SK-N-SH treated with all-trans-retinoic acid at 6 μM for 48 hours (cell line): ENCODE measurements around the gene DOC2B.
"Not testable (repeated sequence)": the region's sequence is repeated elsewhere in the genome, so short reads cannot be mapped to it uniquely, and the experiment has no call there.

Source experiments
- ATAC-seq: fragments of 200-7000 bp; cut with Tn5 transposase; 3 replicates; pipeline ENCODE4 v1.9.1; 2020; ENCODE audit warnings: mild to moderate bottlenecking, moderate library complexity
- ARNTL ChIP-seq: fragments of 450-650 bp; formaldehyde crosslinking; IDR thresholded peaks from 2 replicates; pipeline ENCODE4 v1.5.0; 2020; ENCODE audit warnings: low read depth, mild to moderate bottlenecking, moderate library complexity, borderline replicate concordance
- BACH2 ChIP-seq: fragments of 250-450 bp; sonication (Bioruptor Pico); IDR thresholded peaks from 2 replicates; pipeline ENCODE4 v1.9.0; 2021; ENCODE audit warnings: mild to moderate bottlenecking, borderline replicate concordance
- CSDC2 ChIP-seq: fragments of 250-450 bp; sonication (Bioruptor Pico); IDR thresholded peaks from 2 replicates; pipeline ENCODE4 v1.5.0; 2020; ENCODE audit warnings: mild to moderate bottlenecking, moderate library complexity
- CSRNP3 ChIP-seq: fragments of 250-450 bp; sonication (Bioruptor Pico); IDR thresholded peaks from 2 replicates; pipeline ENCODE4 v1.5.1; 2021; ENCODE audit warnings: mild to moderate bottlenecking, moderate library complexity
- ESRRG ChIP-seq: fragments of 250-450 bp; sonication (Bioruptor Pico); IDR thresholded peaks from 2 replicates; pipeline ENCODE4 v1.6.1; 2021; ENCODE audit warnings: mild to moderate bottlenecking
- GLIS3 ChIP-seq: fragments of 250-450 bp; sonication (Bioruptor Pico); IDR thresholded peaks from 2 replicates; pipeline ENCODE4 v1.5.0; 2020; ENCODE audit warnings: mild to moderate bottlenecking, moderate library complexity
- ISL1 ChIP-seq: fragments of 250-450 bp; sonication (Bioruptor Pico); IDR thresholded peaks from 2 replicates; pipeline ENCODE4 v2.1.2; 2022; ENCODE audit warnings: mild to moderate bottlenecking, moderate library complexity
- OSR1 ChIP-seq: fragments of 250-450 bp; sonication (Bioruptor Pico); IDR thresholded peaks from 2 replicates; pipeline ENCODE4 v1.8.0; 2022; ENCODE audit warnings: moderate library complexity, mild to moderate bottlenecking, inconsistent platforms
- PATZ1 ChIP-seq: fragments of 250-450 bp; sonication (Bioruptor Pico); IDR thresholded peaks from 2 replicates; pipeline ENCODE4 v1.8.0; 2020; ENCODE audit warnings: mild to moderate bottlenecking, moderate library complexity, borderline replicate concordance
- POU6F1 ChIP-seq: fragments of 250-450 bp; sonication (Bioruptor Pico); IDR thresholded peaks from 2 replicates; pipeline ENCODE4 v1.8.0; 2021; ENCODE audit warnings: low read depth, mild to moderate bottlenecking, moderate library complexity, borderline replicate concordance
- PPARA ChIP-seq: fragments of 250-450 bp; sonication (Bioruptor Pico); IDR thresholded peaks from 2 replicates; pipeline ENCODE4 v1.5.0; 2020; ENCODE audit warnings: mild to moderate bottlenecking, borderline replicate concordance
- RARB ChIP-seq: fragments of 250-450 bp; sonication (Bioruptor Pico); IDR thresholded peaks from 2 replicates; pipeline ENCODE4 v1.8.0; 2021; ENCODE audit warnings: mild to moderate bottlenecking, moderate library complexity
- SNAI2 ChIP-seq: fragments of 250-450 bp; sonication (Bioruptor Pico); IDR thresholded peaks from 2 replicates; pipeline ENCODE4 v1.5.0; 2020; ENCODE audit warnings: mild to moderate bottlenecking, moderate library complexity
- TCF4 ChIP-seq: fragments of 250-450 bp; sonication (Bioruptor Pico); IDR thresholded peaks from 2 replicates; pipeline ENCODE4 v1.8.0; 2021; ENCODE audit warnings: mild to moderate bottlenecking, moderate library complexity, borderline replicate concordance
- TOX ChIP-seq: fragments of 250-450 bp; sonication (Bioruptor Pico); IDR thresholded peaks from 2 replicates; pipeline ENCODE4 v1.8.0; 2021; ENCODE audit warnings: mild to moderate bottlenecking, moderate library complexity, borderline replicate concordance
- ZC3H10 ChIP-seq: fragments of 250-450 bp; sonication (Bioruptor Pico); IDR thresholded peaks from 2 replicates; pipeline ENCODE4 v1.5.1; 2021; ENCODE audit warnings: mild to moderate bottlenecking, moderate library complexity
- ZFP3 ChIP-seq: fragments of 250-450 bp; sonication (Bioruptor Pico); IDR thresholded peaks from 2 replicates; pipeline ENCODE4 v1.5.0; 2020; ENCODE audit warnings: mild to moderate bottlenecking, moderate library complexity
- ZFP30 ChIP-seq: fragments of 450-650 bp; formaldehyde crosslinking; IDR thresholded peaks from 2 replicates; pipeline ENCODE4 v1.5.0; 2022; ENCODE audit warnings: mild to moderate bottlenecking, moderate library complexity
- ZNF70 ChIP-seq: fragments of 450-650 bp; formaldehyde crosslinking; IDR thresholded peaks from 2 replicates; pipeline ENCODE4 v1.5.0; 2020; ENCODE audit warnings: mild to moderate bottlenecking, moderate library complexity
- ZNF8 ChIP-seq: fragments of 450-650 bp; formaldehyde crosslinking; IDR thresholded peaks from 2 replicates; pipeline ENCODE4 v1.5.0; 2020; ENCODE audit warnings: mild to moderate bottlenecking, moderate library complexity
- TF ChIP-seq, protein P1 (sequence below): fragments of 250-450 bp; sonication (Bioruptor Pico); IDR thresholded peaks from 2 replicates; pipeline ENCODE4 v1.5.1; 2020; ENCODE audit warnings: low read depth, mild to moderate bottlenecking, moderate library complexity

DOC2B gene

DNA sequence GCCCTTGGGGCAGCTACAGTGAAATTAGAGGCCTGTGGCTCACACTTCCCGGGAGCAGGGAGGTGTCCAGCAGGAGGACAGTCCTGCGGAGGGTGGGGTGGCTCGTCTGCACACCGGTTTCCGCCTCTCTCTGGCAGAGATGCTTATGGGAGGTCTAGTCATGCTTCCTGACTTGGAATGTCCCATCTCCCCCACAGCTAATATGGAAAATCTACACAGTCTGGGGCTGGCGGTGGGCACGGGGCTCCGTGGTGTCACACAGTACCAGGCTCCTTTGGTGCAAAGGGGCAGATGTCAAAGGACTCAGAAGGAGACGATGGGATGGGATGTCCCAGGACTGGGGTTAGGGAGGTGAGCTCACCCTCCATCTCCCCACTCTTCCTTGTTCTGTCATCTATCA lies 44.1 kb upstream of the DOC2B start (continued):
- TF ChIP-seq POU6F1 (CRISPR knock-in tag) (no peak), ESRRG (CRISPR knock-in tag) (no peak), CSRNP3 (CRISPR knock-in tag) (no peak), PATZ1 (CRISPR knock-in tag) (no peak), CSDC2 (CRISPR knock-in tag) (no peak), ZC3H10 (CRISPR knock-in tag) (no peak), TOX (CRISPR knock-in tag) (no peak), ISL1 (CRISPR knock-in tag) (no peak)

DNA sequence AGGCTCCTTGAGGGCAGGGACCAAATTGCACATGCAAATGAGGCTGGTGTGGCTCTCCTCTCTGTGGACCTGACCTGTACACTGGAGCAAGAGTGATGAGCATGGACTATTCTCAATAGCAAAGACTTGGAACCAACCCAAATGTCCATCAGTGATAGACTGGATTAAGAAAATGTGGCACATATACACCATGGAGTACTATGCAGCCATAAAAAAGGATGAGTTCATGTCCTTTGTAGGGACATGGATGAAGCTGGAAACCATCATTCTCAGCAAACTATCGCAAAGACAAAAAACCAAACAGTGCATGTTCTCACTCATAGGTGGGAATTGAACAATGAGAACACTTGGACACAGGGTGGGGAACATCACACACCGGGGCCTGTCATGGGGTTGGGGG lies 43.1 kb upstream of the DOC2B start:
- ATAC-seq, result not testable (repeated sequence)

DNA sequence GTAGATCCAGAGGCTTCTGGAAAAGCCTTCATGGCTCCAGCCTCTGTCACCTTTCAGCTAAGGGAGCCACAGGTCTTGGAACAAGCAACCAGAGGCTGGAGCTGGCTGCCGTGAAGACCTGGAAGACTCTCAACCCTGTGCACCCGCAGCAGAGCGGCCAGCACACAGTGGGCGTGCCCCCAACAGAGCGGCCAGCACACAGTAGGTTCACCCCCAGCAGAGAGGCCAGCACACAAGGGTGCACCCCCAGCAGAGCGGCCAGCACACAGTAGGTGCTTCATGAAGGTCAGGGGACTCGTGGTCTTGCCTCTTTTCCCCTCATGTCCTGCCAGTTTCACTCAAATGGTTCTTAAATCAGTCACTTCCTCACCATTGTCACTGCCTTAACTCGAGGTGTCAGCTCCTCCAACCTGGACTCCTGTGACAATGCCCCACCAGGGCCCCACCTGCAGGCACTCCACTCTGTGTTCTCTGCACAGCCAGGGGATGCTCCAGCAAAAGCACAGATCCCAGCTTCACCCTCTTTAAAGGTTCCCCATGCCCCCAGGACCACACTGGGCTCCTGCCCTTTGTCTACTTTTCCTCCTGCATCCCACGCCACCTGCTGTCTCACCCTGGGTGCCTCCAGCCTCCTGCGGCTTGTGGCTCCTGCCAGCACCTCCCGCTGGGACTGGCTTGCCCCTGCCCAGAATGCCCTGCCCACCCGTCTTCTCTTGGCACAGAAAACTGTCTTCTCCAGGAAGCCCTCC lies 42.4 kb upstream of the DOC2B start:
- no peak for TF ChIP-seq BACH2 (CRISPR knock-in tag)
- TF ChIP-seq ZFP3 (CRISPR knock-in tag), result no peak
- TF ChIP-seq ARNTL (CRISPR knock-in tag), result no peak
- no peak for TF ChIP-seq OSR1
- TF ChIP-seq POU6F1 (CRISPR knock-in tag), result no peak
- TF ChIP-seq TOX (CRISPR knock-in tag), result no peak
- no peak for TF ChIP-seq TCF4
- no peak for TF ChIP-seq CSRNP3 (CRISPR knock-in tag)
- TF ChIP-seq ZFP30, result no peak
- TF ChIP-seq RARB, result no peak
- no peak for ATAC-seq

- TF ChIP-seq CSDC2 (CRISPR knock-in tag) (no peak), RARB (no peak), POU6F1 (CRISPR knock-in tag) (no peak), PPARA (no peak), BACH2 (CRISPR knock-in tag) (no peak), TOX (CRISPR knock-in tag) (no peak), ARNTL (CRISPR knock-in tag) (no peak), ESRRG (CRISPR knock-in tag) (no peak), ZNF70 (CRISPR knock-in tag) (no peak), GLIS3 (no peak), SNAI2 (CRISPR knock-in tag) (no peak), ZNF8 (CRISPR knock-in tag) (no peak), ZFP3 (CRISPR knock-in tag) (no peak), OSR1 (no peak)
- TF ChIP-seq, protein P1, sequence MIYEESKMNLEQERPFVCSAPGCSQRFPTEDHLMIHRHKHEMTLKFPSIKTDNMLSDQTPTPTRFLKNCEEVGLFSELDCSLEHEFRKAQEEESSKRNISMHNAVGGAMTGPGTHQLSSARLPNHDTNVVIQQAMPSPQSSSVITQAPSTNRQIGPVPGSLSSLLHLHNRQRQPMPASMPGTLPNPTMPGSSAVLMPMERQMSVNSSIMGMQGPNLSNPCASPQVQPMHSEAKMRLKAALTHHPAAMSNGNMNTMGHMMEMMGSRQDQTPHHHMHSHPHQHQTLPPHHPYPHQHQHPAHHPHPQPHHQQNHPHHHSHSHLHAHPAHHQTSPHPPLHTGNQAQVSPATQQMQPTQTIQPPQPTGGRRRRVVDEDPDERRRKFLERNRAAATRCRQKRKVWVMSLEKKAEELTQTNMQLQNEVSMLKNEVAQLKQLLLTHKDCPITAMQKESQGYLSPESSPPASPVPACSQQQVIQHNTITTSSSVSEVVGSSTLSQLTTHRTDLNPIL, result no peak
- no peak for ATAC-seq
Observed at GRCh38 chr17:222172-222571, 40.7 kb upstream of the DOC2B start.
